Heart right ventricle (tissue), 16 donors: ENCODE measurements around the gene DBP. TPM values are rescaled to one million over a fixed set of nuclear protein-coding genes. Genes with fewer than 3 reads are reported as not detected.
A peak's percentile ranks its signal among the peaks of the same experiment; 100 is the strongest.

Experiments used
- ATAC-seq, 8 donors: fragments of 200-7000 bp; cut with Tn5 transposase; one replicate each; pipeline ENCODE4 v1.9.1; 2020; ENCODE audit warnings: mild to moderate bottlenecking in 8 of 8, moderate library complexity in 8 of 8, moderate number of reproducible peaks in 1 of 8
- DNase-seq, 2 donors: peaks; one replicate each; pipeline ENCODE4 v3.0.0-alpha.2; 2020
- H3K27ac ChIP-seq, 10 donors: fragments of 200-600 bp; sonication (generic) in 2 of 10; one replicate each; pipeline versions ENCODE4 v1.5.0 to v1.8.0; 2020 to 2022; ENCODE audit warnings: mild to moderate bottlenecking in 3 of 10
- H3K27me3 ChIP-seq, 7 donors: fragments of 200-600 bp; one replicate each; pipeline ENCODE4 v1.8.0; 2021 to 2022; ENCODE audit warnings: mild to moderate bottlenecking in 2 of 7
- H3K36me3 ChIP-seq, 9 donors: fragments of 200-600 bp; sonication (generic) in 1 of 9; one replicate each; pipeline versions ENCODE4 v1.5.0 to v1.8.0; 2020 to 2022; ENCODE audit warnings: mild to moderate bottlenecking in 2 of 9
- H3K4me1 ChIP-seq, 9 donors: fragments of 200-600 bp; sonication (generic) in 1 of 9; one replicate each; pipeline versions ENCODE4 v1.5.0 to v1.8.0; 2020 to 2022; ENCODE audit warnings: mild to moderate bottlenecking in 4 of 9
- H3K4me3 ChIP-seq, 10 donors: fragments of 200-600 bp; sonication (generic) in 2 of 10; one replicate each; pipeline versions ENCODE4 v1.5.0 to v1.8.0; 2020 to 2022; ENCODE audit warnings: mild to moderate bottlenecking in 7 of 10, moderate library complexity in 2 of 10
- H3K9me3 ChIP-seq, 11 donors: fragments of 200-600 bp in 10 of 11; sonication (generic) in 2 of 11; one replicate each; pipeline versions ENCODE4 v1.5.0 to v1.8.0; 2013 to 2022; ENCODE audit warnings: mild to moderate bottlenecking in 2 of 11, control low read depth in 1 of 11, moderate library complexity in 1 of 11
- WGBS, 2 donors: extraction: QIAGEN DNeasy Blood & Tissue Kit; methylation state at CpG; one replicate each; pipeline ENCODE4 v1.1.7; 2013; ENCODE audit warnings: inconsistent platforms in 1 of 2; 5-methylcytosine and 5-hydroxymethylcytosine counted together
- intact Hi-C, 10 donors: fragments of 100-400 bp; cut with DNase I; formaldehyde crosslinking; loops; one replicate each; pipeline versions ENCODE4 v1.11.1 to v1.14.2; 2022
- polyA plus RNA-seq, 2 donors: library from polyadenylated mRNA; stranded (reverse); fragments of 200-250 nt; gene quantifications; one replicate each; pipeline ENCODE4 v1.2.3, GENCODE V29; 2013
- total RNA-seq, 10 donors: library from RNA; stranded (reverse); fragmentation: NEBNext Ultra II Directional in 3 of 10; extraction: Animal tissue kit (Norgen Biotek cat#: 25700) in 3 of 10; gene quantifications; one replicate each; pipeline versions ENCODE4 v1.2.1 to v1.2.4, GENCODE V29; 2021 to 2023
- TF ChIP-seq, protein P1 (sequence below), 9 donors: fragments of 200-600 bp; sonication (generic) in 2 of 9; IDR thresholded peaks; one replicate each; pipeline versions ENCODE4 v1.5.0 to v1.8.0; 2021 to 2022; ENCODE audit warnings: antibody characterized with exemption in 9 of 9, mild to moderate bottlenecking in 5 of 9, moderate library complexity in 1 of 9
- donor health status: Arrhythmogenic right ventricular cardiomyopathy.
- donor health status: ischemic (EF 13 %, LVEDD 7.1; RV severe dilation, severe dysfunction).
- donor health status: healthy with polysubstance abuse.
- donor health status: DM: no; HTN: yes; CAD: no.
- donor health status: DM: no; HTN: no; CAD: no.
- donor health status: ischemic (EF 25% LVEDD 6.9; RV normal size, moderate dysfunction).
- donor health status: ischemic (EF 25% LVEDD 5.7; RV mildly dilated, moderate dysfunction).
- donor health status: healthy.
- donor health status: DM: yes; HTN: yes; CAD: no.
- donor health status: Ischemic cardiomyopathy.
- donor health status: ischemic (EF 35%, LVEDD 5.7; RV mildly dilated, moderate dysfunction).
- donor health status: nonischemic (EF 11% LVEDD 7.7; RV severe dilation, severe dysfunction).
- donor health status: DM: yes; HTN: yes; CAD: no.
- donor health status: PGD.
- donor health status: ischemic (EF 29% LVEDD 5.4; RV normal size, mild dysfunction).
- donor health status: nonischemic (EF 23%, LVEDD 6.1; RV moderate dilation, normal function).

Gene DBP
- total and polyA plus RNA-seq, 12 donors: 2.4 to 30.0 (median 12.2) TPM

DNA sequence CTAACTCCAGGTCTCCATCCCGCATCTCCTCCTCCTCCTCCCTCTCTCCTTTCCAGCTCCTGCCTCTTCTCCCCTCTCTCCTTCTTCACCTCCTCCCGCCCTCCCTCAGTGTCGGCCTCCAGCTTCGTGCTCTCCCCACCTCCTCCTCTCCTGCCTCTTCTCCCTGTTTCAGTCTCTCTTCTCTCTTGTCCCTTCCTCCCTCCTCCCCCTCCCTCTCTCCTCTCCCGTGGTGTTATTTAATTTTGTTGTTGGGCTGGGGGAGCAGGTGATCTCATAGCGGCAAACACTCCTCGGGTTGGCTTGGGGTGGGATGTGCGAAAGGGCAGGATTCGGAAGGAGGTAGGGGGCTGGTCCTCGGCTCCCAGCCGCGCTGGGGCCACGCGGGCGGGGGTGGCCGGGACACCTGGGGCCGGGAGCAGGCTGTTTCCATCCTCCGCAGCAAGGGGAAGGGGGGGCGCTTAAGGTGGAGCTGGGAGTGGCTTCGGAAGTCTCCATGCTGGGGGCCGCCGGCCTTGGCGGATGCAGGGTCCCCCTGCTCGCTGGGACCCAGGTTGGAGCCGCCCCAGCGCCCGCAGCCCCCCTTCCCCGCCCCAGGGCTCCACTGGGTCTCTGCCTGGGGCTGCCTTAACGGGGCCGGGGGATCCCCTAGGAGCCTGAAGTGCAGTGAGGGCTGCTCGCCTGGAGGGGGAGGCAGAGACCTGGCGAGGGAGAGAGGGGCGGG lies 9.0 kb upstream of the DBP start, which contains the start of gene CA11:
TSS of gene CA11 (minus strand) at position 187 of the 721 bp plus-strand sequence. CDS start 555 bp downstream, outside the sequence.
- peak within 1 kb of the TSS in 9 of 10 donors; percentile 71 to 88 (median 79) for H3K27ac ChIP-seq
- TF ChIP-seq, protein P1, sequence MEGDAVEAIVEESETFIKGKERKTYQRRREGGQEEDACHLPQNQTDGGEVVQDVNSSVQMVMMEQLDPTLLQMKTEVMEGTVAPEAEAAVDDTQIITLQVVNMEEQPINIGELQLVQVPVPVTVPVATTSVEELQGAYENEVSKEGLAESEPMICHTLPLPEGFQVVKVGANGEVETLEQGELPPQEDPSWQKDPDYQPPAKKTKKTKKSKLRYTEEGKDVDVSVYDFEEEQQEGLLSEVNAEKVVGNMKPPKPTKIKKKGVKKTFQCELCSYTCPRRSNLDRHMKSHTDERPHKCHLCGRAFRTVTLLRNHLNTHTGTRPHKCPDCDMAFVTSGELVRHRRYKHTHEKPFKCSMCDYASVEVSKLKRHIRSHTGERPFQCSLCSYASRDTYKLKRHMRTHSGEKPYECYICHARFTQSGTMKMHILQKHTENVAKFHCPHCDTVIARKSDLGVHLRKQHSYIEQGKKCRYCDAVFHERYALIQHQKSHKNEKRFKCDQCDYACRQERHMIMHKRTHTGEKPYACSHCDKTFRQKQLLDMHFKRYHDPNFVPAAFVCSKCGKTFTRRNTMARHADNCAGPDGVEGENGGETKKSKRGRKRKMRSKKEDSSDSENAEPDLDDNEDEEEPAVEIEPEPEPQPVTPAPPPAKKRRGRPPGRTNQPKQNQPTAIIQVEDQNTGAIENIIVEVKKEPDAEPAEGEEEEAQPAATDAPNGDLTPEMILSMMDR (IDR thresholded peaks at IDR 0.05): peak; percentile 89 to 96 (median 92)
- H3K4me3 ChIP-seq: peak within 1 kb of the TSS; percentile 33 to 65 (median 58)
- peak; percentile 87 to 92 (median 90) for ATAC-seq
- intact Hi-C loops: loop anchor here in 8 of 10 donors (2.0 to 10.0 kb wide), 11 partner anchors 29 to 319 kb away; partner anchors contain the start of genes HSD17B14 (in 5 of the 8), FTL (in 2 of the 8), BAX (in 1 of the 8) and RASIP1 (in 1 of the 8)
- peaks cover 0 to 2% (median 0%) of the 10 kb centered on the region in 11 donors for H3K9me3 ChIP-seq
- peaks cover 0 to 26% (median 16%) of the 10 kb centered on the region in 9 donors for H3K4me1 ChIP-seq
- 0 to 1% methylated on average over 33 of the region's 33 CpGs for WGBS, 2 donors
- DNase-seq: peak; percentile 91
- H3K27me3 ChIP-seq: no peaks in the 10 kb centered on the region
- H3K36me3 ChIP-seq: no peaks in the 10 kb centered on the region

DNA sequence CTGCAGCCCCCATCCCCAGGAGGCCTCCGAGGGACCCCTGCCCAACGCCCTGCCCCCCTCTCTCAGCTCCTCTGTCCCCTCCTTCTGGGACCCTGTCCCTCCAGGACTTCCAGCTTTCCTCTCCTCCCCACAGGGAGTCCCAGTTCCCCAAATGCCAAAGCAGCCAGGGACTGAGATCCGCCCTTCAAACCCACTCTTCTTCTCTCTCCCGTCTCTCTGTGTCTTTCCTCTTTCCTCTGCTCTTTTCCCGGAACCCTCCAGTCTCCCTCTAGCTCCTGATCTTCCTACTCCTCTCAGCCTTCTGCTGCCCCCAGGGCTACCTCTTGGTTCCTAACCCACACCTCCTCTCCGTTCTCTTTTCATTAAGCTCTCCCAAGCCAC lies 8.4 kb upstream of the DBP start:
- peak in 7 of 8 donors; percentile 2 to 25 (median 10) for ATAC-seq
- peaks cover 0 to 26% (median 16%) of the 10 kb centered on the region in 9 donors for H3K4me1 ChIP-seq
- intact Hi-C loops: loop anchor here in 8 of 10 donors (5.0 to 10.0 kb wide), 10 partner anchors 89 to 319 kb away; partner anchors contain the start of genes HSD17B14 (in 5 of the 8), FTL (in 2 of the 8), BAX (in 1 of the 8) and RASIP1 (in 1 of the 8)
- H3K27ac ChIP-seq: peak overlapping the region in 9 of 10 donors; percentile 71 to 88 (median 79)
- no peaks in the 10 kb centered on the region for H3K9me3 ChIP-seq
- H3K4me3 ChIP-seq: peak overlapping the region; percentile 33 to 65 (median 58)
- TF ChIP-seq, protein P1 (IDR thresholded peaks at IDR 0.05): no peak
- no peaks in the 10 kb centered on the region for H3K27me3 ChIP-seq
- WGBS, 2 donors: 1 to 2% methylated on average over 6 of the region's 6 CpGs
- DNase-seq: no peak
- H3K36me3 ChIP-seq: no peaks in the 10 kb centered on the region

DNA sequence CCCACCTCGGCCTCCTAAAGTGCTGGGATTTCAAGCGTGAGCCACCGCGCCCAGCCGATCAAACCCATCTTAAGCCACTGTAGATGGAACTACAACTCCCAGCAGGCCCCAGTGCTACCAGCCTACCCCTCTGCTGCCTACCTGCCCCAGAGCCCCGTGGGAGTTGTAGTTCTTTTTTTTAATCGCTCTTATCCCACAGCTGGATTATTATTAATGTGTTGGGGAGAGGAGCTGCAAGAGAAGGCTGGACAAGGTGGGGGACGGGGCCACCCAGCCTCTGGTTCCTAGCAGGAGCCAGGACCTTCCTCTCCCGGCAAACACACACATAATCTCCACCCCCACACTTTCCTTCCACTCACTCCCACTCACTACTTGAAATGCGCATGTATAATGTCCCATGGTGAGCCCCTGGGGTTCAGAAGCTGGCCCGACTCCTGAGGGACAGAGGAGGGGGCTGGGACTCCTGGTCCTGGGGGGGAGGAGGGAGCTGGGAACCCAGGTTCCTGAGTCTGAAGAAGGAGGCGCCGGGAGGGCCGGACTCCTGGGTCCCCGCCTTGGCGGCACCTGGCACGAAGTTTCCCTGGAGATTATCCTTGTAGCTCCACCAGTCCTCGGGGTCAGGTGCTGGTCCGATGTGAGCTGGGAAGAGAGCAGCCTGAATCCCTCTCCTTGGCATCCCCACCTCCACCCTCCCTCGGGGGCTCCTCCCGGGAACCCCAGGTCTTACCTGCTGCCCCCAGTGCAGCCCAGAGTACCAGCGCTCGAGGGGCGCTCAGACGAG lies 7.8 kb upstream of the DBP start:
- intact Hi-C loops: loop anchor here in 8 of 10 donors (5.0 to 10.0 kb wide), 10 partner anchors 90 to 320 kb away; partner anchors contain the start of genes HSD17B14 (in 5 of the 8), FTL (in 2 of the 8), BAX (in 1 of the 8) and RASIP1 (in 1 of the 8)
- TF ChIP-seq, protein P1 (IDR thresholded peaks at IDR 0.05): no peak
- peak; percentile 64 to 81 (median 79) for ATAC-seq

More for the DNA sequence above, 7.8 kb upstream of the DBP start:
- Histone ChIP-seq H3K27ac (peak overlapping the region in 9 of 10 donors; percentile 71 to 88 (median 79)), H3K4me1 (peaks cover 0 to 26% (median 16%) of the 10 kb centered on the region in 9 donors), H3K4me3 (peak overlapping the region; percentile 33 to 65 (median 58)), H3K9me3 (no peaks in the 10 kb centered on the region), H3K36me3 (no peaks in the 10 kb centered on the region), H3K27me3 (no peaks in the 10 kb centered on the region)
- peak; percentile 68 to 85 for DNase-seq
- WGBS, 2 donors: 3% methylated on average over 25 of the region's 25 CpGs
